Measurements from ENCODE around the gene F12. TPM values are rescaled to one million over a fixed set of nuclear protein-coding genes. Genes with fewer than 3 reads are reported as not detected.

Gene F12
- polyA plus RNA-seq, 1 of the 3 experiments (the other 2 are of a cell fraction) = 4.3 TPM

GRCh38 chr5:177354711-177355110, 54.7 kb downstream of the F12 start:
- no peak overlapping the region for H2AFZ ChIP-seq (ENCODE audit: low read depth)
- TF ChIP-seq IRF3 (IDR thresholded peaks at IDR 0.05; ENCODE audit: low read depth, low read length) (no peak), YY1 (IDR thresholded peaks at IDR 0.05; ENCODE audit: low read depth) (no peak), CHD2 (IDR thresholded peaks at IDR 0.05; ENCODE audit: low read length, partially characterized antibody) (no peak), RXRA (IDR thresholded peaks at IDR 0.05; ENCODE audit: borderline replicate concordance, low read depth) (no peak)
- no peaks in the 10 kb centered on the region for H3K9me2 ChIP-seq
- H3K36me3 ChIP-seq (replicated peaks in 1 of 2; ENCODE audit: control insufficient read depth in 1 of 2, insufficient read depth in 2 of 2, low read length in 1 of 2) = peaks cover 0 to under 1% of the 10 kb centered on the region in 2 experiments
- H3K4me1 ChIP-seq (ENCODE audit: control insufficient read depth in 1 of 2, insufficient read depth in 2 of 2, low read depth in 1 of 2, low read length in 1 of 2) = peaks cover 0 to 23% of the 10 kb centered on the region in 2 experiments; a peak in 2 of 4 replicates
- H4K20me1 ChIP-seq (ENCODE audit: insufficient read depth) = no peaks in the 10 kb centered on the region
- CTCF ChIA-PET = interaction anchor here (1.1 to 3.3 kb wide), 2 partner anchors 15 to 36 kb away, joined by 3 to 14 read pairs; no protein-coding TSS in a partner anchor
- no peak overlapping the region for H3K4me2 ChIP-seq
- no peak overlapping the region for H3K9ac ChIP-seq
- POLR2A ChIA-PET = no interaction called here
- H3K4me3 ChIP-seq (ENCODE audit: low read depth in 2 of 2, low read length in 1 of 2) = no peak overlapping the region
- H3F3A ChIP-seq (replicated peaks; ENCODE audit: insufficient read depth) = no peaks in the 10 kb centered on the region
- whole genome bisulfite sequencing (ENCODE audit: low lambda C conversion rate) = 65% methylated on average over 3 of the region's 3 CpGs
- H3K9me3 ChIP-seq = no peaks in the 10 kb centered on the region
- no peak overlapping the region for H3K27ac ChIP-seq (ENCODE audit: low read depth in 2 of 2, low read length in 1 of 2)
- no peaks in the 10 kb centered on the region for H3K27me3 ChIP-seq (ENCODE audit: insufficient read depth)
- DNase-seq = no peak
- H3K79me2 ChIP-seq (ENCODE audit: insufficient read depth) = peaks cover 18% of the 10 kb centered on the region

GRCh38 chr5:177354256-177354655, 55.1 kb downstream of the F12 start:
- Histone ChIP-seq H3K4me1 (ENCODE audit: control insufficient read depth in 1 of 2, insufficient read depth in 2 of 2, low read depth in 1 of 2, low read length in 1 of 2) (peaks cover 0 to 26% of the 10 kb centered on the region in 2 experiments; a peak in 2 of 4 replicates), H4K20me1 (ENCODE audit: insufficient read depth) (no peaks in the 10 kb centered on the region), H3K9me3 (no peaks in the 10 kb centered on the region), H3K9me2 (no peaks in the 10 kb centered on the region), H3K9ac (no peak overlapping the region), H3K36me3 (replicated peaks in 1 of 2; ENCODE audit: control insufficient read depth in 1 of 2, insufficient read depth in 2 of 2, low read length in 1 of 2) (peaks cover 0 to 5% of the 10 kb centered on the region in 2 experiments), H3K4me2 (no peak overlapping the region), H2AFZ (ENCODE audit: low read depth) (no peak overlapping the region), H3K27me3 (ENCODE audit: insufficient read depth) (no peaks in the 10 kb centered on the region), H3K4me3 (ENCODE audit: low read depth in 2 of 2, low read length in 1 of 2) (no peak overlapping the region), H3K27ac (ENCODE audit: low read depth in 2 of 2, low read length in 1 of 2) (no peak overlapping the region), H3F3A (replicated peaks; ENCODE audit: insufficient read depth) (no peaks in the 10 kb centered on the region), H3K79me2 (ENCODE audit: insufficient read depth) (peaks cover 22% of the 10 kb centered on the region)
- no peak for TF ChIP-seq MXI1 (IDR thresholded peaks at IDR 0.05; ENCODE audit: low read depth, low read length)
- TF ChIP-seq RFX5 (IDR thresholded peaks at IDR 0.05; ENCODE audit: low read length) = no peak
- no peak for TF ChIP-seq NRF1 (IDR thresholded peaks at IDR 0.05; ENCODE audit: low read depth, low read length)
- TF ChIP-seq CHD2 (IDR thresholded peaks at IDR 0.05; ENCODE audit: low read length, partially characterized antibody) = no peak
- no peak for TF ChIP-seq MAX (IDR thresholded peaks at IDR 0.05; ENCODE audit: low read depth)
- no peak for TF ChIP-seq YY1 (IDR thresholded peaks at IDR 0.05; ENCODE audit: low read depth)
- TF ChIP-seq CTCF (IDR thresholded peaks at IDR 0.05) = no peak
- no peak for TF ChIP-seq RCOR1 (IDR thresholded peaks at IDR 0.05; ENCODE audit: low read length)
- TF ChIP-seq SIN3A (IDR thresholded peaks at IDR 0.05; ENCODE audit: borderline replicate concordance, low read depth, low read length) = no peak
- no peak for TF ChIP-seq FOXM1 (IDR thresholded peaks at IDR 0.05; ENCODE audit: low read depth)
- TF ChIP-seq EP300 (IDR thresholded peaks at IDR 0.05; ENCODE audit: borderline replicate concordance in 1 of 2, low read depth in 1 of 2, low read length in 1 of 2) = no peak
- no peak for TF ChIP-seq USF1 (IDR thresholded peaks at IDR 0.05; ENCODE audit: borderline replicate concordance, low read depth)
- CTCF ChIA-PET = interaction anchor here (1.1 to 3.3 kb wide), 2 partner anchors 16 to 36 kb away, joined by 3 to 14 read pairs; no protein-coding TSS in a partner anchor
- 73% methylated on average over 3 of the region's 3 CpGs for WGBS (ENCODE audit: low lambda C conversion rate)
- POLR2A ChIA-PET = no interaction called here
- no peak for DNase-seq
